B cell (primary cell): Measurements from ENCODE around the gene PP2D1.

ENCODE experiments used
- EZH2 ChIP-seq: IDR thresholded peaks from 2 replicates; pipeline ENCODE4 v1.6.1; 2012; ENCODE audit warnings: borderline replicate concordance, low read depth, mild to moderate bottlenecking, moderate library complexity, low read length; ENCODE audit not compliant: insufficient read depth, poor library complexity, severe bottlenecking
- TF ChIP-seq, protein P1 (sequence below): fragments of 200-600 bp; IDR thresholded peaks from one replicate; pipeline ENCODE4 v1.8.0; 2022; ENCODE audit warnings: antibody characterized with exemption, mild to moderate bottlenecking

DNA sequence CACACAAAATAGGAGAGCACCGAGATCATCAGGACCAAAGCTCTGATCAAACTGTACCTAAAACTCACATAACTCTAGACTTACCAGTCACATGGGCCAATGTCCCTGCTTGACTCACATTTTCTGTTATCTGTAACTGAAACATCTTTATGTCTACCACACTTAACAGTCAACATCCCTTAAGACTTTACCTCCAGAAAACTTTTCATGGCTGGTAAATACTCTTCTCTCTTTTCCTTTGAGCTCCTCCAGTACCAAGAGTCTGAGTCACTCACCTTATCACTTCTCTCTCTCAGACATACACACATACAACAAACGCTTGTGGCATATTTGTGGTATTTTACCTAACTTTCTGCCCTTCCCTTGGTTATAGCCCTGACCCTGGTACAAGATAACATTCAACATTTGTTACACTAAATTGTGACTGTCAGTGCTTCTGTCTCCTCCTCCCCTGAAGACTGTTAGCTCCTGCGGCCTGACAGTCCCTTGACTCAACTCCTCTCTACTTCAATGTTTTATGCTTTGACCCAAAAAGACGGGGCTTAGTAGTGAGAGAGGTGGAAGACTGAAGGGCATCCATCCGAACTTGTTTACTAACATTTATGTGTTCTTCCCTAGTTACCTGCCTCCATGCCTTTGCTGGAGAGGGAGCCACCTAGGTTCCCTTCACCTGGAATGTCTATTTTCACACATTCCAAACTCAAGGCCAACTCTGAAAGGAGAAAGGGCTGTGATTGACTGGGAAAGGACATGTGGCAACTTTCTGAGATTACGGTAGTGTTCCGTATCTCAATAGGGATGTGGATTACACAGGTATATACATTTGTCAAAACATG lies 74.4 kb downstream of the PP2D1 start:
- TF ChIP-seq, protein P1, sequence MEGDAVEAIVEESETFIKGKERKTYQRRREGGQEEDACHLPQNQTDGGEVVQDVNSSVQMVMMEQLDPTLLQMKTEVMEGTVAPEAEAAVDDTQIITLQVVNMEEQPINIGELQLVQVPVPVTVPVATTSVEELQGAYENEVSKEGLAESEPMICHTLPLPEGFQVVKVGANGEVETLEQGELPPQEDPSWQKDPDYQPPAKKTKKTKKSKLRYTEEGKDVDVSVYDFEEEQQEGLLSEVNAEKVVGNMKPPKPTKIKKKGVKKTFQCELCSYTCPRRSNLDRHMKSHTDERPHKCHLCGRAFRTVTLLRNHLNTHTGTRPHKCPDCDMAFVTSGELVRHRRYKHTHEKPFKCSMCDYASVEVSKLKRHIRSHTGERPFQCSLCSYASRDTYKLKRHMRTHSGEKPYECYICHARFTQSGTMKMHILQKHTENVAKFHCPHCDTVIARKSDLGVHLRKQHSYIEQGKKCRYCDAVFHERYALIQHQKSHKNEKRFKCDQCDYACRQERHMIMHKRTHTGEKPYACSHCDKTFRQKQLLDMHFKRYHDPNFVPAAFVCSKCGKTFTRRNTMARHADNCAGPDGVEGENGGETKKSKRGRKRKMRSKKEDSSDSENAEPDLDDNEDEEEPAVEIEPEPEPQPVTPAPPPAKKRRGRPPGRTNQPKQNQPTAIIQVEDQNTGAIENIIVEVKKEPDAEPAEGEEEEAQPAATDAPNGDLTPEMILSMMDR = no peak
- no peak for TF ChIP-seq EZH2
